ENCODE measurements around the gene PRSS53. TPM values are rescaled to one million over a fixed set of nuclear protein-coding genes. Genes with fewer than 3 reads are reported as not detected.
A peak's percentile ranks its signal among the peaks of the same experiment; 100 is the strongest.

The PRSS53 gene
- total RNA-seq, 1 experiment from 2014 or later: 2.0 TPM

DNA sequence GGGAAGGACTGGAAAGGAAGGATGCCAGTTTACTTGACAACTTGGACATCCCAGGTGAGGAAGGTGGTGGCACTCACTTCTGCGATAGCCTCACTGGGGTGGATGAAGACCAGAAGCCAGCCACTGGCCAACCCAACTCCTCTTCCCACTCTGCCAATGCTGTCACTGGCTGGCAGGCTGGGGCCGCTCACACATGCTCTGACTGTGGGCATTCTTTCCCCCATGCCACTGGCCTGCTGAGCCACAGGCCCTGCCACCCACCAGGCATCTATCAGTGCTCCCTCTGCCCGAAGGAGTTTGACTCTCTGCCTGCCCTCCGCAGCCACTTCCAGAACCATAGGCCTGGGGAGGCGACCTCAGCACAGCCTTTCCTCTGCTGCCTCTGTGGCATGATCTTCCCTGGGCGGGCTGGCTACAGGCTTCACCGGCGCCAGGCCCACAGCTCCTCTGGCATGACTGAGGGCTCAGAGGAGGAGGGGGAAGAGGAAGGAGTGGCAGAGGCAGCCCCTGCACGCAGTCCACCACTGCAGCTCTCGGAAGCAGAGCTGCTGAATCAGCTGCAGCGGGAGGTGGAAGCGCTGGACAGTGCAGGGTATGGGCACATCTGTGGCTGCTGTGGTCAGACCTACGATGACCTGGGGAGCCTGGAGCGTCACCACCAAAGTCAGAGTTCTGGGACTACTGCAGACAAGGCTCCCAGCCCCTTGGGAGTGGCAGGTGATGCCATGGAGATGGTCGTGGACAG lies 10.0 kb downstream of the PRSS53 start:
- DNase-seq (ENCODE audit: low spot score): no peak

DNA sequence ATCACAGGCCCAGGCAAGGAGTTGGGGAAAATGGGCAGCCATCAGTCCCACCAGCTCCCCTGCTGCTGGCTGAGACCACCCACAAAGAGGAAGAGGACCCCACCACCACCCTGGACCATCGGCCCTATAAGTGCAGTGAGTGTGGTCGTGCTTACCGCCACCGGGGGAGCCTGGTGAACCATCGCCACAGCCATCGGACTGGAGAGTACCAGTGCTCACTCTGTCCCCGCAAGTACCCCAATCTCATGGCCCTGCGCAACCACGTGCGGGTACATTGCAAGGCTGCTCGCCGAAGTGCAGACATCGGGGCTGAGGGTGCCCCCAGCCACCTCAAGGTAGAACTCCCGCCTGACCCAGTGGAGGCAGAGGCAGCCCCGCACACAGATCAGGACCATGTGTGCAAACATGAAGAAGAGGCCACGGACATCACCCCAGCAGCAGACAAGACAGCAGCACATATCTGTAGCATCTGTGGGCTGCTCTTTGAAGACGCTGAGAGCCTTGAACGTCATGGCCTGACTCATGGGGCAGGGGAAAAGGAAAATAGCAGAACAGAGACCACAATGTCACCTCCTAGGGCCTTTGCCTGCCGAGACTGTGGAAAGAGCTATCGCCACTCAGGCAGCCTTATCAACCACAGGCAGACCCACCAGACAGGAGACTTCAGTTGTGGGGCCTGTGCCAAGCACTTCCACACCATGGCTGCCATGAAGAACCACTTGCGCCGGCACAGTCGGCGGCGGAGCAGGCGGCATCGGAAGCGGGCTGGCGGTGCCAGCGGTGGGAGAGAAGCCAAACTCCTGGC lies 10.9 kb downstream of the PRSS53 start:
- no peak for DNase-seq (ENCODE audit: low spot score)

DNA sequence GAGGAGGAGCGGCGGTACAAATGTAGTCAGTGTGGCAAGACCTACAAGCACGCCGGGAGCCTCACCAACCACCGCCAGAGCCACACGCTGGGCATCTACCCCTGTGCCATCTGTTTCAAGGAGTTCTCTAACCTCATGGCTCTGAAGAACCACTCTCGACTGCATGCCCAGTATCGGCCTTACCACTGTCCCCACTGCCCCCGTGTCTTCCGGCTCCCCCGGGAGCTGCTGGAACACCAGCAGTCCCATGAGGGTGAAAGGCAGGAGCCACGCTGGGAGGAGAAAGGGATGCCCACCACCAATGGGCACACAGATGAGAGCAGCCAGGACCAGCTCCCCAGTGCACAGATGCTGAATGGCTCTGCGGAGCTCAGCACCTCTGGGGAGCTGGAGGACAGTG lies 11.7 kb downstream of the PRSS53 start:
- DNase-seq (ENCODE audit: low spot score): no peak

DNA sequence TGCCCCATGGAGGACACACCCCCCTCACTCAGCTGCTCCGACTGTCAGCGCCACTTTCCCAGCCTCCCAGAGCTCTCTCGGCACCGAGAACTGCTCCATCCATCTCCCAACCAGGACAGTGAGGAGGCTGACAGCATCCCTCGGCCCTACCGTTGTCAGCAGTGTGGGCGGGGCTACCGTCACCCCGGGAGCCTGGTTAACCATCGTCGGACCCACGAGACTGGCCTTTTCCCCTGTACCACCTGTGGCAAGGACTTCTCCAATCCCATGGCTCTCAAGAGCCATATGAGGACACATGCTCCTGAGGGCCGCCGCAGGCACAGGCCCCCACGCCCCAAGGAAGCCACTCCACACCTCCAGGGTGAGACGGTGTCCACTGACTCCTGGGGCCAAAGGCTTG lies 12.4 kb downstream of the PRSS53 start:
- DNase-seq (ENCODE audit: low spot score): no peak

GRCh38 chr16:31074814-31075183 lies 13.9 kb downstream of the PRSS53 start:
- no peak for DNase-seq (ENCODE audit: low spot score)

- DNase-seq (ENCODE audit: low spot score): peak; percentile 99
These were observed 14.6 kb downstream of the PRSS53 start, which contains the start of the genes ZNF646 and ZNF668 for GRCh38 chr16:31073970-31074813. ZNF646 (plus strand) TSS chr16:31074422; CDS start chr16:31076325, 1,903 bp downstream. ZNF668 (minus strand) TSS chr16:31074240; CDS start chr16:31064459, 9,781 bp downstream.

- DNase-seq (ENCODE audit: low spot score): peak; percentile 85
These were observed 15.4 kb downstream of the PRSS53 start for GRCh38 chr16:31073142-31073969.

DNA sequence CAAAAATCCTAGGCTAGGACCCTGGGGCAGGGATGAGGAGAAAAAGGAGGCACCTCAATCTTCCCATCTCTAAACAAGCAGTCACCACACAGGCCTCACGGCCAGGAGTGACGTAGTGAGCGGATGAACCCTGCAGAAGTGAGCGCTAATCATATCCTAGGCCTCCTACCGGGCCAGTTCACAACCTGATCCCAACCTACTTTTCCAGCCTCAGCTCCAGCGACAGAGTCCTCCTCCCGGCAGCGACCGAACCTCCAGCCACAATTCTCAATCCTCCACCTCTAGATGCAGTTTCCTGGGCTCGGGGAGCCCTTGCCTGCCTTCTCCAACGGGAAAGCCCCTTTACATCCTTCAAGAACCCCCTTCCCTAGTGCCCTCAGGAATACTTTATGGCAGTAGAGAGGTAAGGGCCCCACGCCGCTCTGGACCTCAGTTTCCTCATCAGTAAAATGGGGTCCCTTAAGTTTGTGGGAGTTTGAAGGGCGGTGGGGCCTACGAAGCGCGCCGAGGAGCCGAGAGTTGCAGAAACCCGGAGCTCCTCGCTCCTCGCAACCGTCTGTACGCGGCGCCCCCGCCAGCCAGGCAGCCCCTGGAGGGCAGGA lies 16.1 kb downstream of the PRSS53 start:
- no peak for DNase-seq (ENCODE audit: low spot score)

DNA sequence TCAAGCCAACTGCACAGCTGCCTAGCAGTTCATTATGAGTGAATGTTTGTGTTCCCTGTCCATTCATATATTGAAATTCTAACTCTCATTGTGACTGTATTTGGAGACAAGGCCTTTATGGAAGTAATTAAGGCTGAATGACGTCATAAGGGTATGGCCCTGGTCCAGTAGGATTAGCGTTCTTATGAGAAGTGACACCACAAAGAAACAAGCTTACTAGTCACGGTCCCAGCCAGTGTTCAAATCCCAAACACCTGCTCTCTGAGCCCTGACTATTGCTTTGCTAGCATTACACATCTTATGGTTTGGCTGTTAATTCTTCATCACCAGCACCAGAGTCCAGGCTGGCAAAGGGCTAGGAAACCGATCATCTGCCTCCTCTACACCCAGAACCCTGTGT lies 16.9 kb downstream of the PRSS53 start:
- peak; percentile 70 for DNase-seq (ENCODE audit: low spot score)

DNA sequence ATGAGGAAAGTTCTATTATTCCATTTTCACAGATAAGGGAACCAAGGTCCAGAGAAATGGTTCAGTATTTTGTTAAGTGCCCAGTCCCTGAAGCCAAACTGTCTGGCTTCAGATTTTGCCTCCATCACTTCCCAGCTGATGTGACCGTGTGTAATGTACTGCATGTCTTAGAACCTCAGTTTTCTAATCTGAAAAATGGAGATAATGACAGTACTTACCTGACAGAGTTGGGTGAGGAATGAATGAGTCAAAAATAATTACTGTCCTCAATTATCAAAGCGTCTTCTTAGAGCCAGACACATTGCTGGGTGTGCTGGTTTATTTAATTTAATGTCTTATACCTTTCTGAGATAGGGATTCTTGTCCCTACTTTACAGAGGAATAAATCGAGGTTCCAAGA lies 21.4 kb downstream of the PRSS53 start:
- no peak for DNase-seq (ENCODE audit: low spot score)

GRCh38 chr16:31064882-31065461 lies 23.8 kb downstream of the PRSS53 start:
- peak; percentile 97 for DNase-seq (ENCODE audit: low spot score)

DNA sequence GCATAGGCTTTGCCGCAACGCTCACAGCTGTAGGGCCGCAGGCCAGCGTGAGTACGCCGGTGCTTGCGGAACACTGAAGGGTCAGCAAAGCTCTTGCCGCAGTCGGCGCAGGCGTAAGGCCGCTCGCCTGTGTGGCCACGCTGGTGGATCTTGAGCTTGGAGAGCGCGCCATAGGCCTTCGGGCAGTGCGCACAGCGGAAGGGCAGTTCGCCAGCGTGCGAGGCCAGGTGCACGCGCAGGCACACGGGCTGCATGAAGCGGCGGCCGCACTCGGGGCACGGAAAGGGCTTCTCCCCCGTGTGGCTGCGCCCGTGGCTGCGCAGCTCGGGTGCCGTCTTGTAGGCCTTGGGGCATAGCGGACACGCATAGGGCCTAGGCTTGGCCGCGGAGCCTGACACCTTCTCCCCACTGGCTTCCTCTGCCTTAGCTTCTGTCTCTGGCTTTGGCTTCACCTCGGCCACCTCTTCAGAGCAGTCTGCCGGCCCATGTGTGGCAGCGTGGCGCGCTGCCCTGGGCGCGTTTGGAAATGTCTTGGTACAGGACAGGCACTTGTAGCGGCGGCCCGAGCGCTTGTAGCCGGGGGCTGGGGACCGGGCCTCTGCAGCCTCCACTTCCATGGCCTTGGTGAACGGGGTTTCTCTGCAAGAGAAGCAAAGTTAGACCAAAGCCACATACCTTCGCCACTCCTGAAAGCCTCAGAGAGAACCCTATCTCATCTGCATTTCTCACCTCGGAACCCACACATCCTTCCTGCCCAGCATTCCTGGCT lies 24.7 kb downstream of the PRSS53 start:
- no peak for DNase-seq (ENCODE audit: low spot score)

GRCh38 chr16:31063495-31063842 lies 25.3 kb downstream of the PRSS53 start:
- DNase-seq (ENCODE audit: low spot score): no peak

DNA sequence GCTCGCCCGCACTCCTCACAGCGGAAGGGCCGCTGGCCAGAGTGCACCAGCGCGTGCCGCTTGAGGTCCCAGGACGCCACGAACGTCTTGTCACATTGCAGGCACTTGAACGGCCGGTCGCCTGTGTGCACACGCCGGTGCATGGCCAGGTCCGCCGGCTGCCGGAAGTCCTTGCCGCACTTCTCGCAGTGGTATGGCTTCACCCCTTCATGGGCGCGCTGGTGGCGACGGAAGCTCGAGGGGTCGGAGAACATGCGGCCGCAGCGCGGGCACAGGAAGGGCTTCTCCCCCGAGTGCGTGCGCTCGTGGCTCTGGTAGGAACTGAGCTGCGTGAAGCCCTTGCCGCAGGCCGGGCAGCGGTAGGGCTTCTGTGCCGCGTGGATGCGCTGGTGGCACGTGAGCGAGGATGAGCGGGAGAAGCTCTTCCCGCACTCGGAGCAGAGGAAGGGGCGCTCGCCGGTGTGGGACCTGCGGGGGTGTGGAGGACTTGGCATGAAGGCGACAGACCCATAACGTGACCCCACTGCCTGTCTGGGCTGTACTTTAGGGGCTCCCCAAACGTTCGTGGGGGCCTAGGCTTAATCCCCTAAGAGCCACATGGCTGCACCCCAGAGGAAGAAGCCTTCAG lies 26.8 kb downstream of the PRSS53 start:
- DNase-seq (ENCODE audit: low spot score): no peak

DNA sequence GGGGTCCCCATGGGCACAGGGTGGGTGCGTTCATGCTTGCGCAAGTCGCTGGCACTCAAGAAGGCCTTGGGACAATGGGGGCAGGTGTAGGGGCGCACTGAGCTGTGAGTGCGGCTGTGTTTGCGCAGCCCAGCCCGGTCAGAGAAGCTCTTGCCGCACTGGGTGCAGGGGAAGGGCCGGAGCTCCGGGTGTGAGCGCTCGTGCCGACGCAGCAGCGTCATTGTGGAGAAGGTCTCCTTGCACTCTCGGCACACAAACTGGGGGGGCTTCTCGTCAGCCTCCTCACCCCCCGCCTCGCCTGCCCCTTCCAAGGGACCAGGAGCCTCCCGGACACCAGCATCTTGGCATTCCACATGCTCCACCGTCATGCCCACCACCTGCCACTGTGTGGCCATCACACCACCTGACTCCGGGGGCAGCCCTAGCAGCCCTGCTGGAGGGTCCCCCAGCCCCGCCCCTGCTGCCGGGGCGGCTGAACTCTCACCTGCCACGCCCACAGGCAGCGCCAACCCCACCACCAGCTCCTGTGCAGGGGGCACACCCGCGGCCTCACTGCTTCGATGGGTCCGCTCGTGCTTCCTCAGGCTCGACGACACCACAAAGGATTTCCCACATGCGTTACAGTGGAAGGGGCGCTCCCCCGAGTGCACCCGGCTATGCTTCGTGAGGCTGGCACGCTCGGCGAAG lies 27.5 kb downstream of the PRSS53 start:
- DNase-seq (ENCODE audit: low spot score): no peak

- no peak for DNase-seq (ENCODE audit: low spot score)
These were observed 33.1 kb downstream of the PRSS53 start for GRCh38 chr16:31055613-31056012.

GRCh38 chr16:31052114-31052513 lies 36.6 kb downstream of the PRSS53 start:
- peak; percentile 98 for DNase-seq (ENCODE audit: low spot score)

DNA sequence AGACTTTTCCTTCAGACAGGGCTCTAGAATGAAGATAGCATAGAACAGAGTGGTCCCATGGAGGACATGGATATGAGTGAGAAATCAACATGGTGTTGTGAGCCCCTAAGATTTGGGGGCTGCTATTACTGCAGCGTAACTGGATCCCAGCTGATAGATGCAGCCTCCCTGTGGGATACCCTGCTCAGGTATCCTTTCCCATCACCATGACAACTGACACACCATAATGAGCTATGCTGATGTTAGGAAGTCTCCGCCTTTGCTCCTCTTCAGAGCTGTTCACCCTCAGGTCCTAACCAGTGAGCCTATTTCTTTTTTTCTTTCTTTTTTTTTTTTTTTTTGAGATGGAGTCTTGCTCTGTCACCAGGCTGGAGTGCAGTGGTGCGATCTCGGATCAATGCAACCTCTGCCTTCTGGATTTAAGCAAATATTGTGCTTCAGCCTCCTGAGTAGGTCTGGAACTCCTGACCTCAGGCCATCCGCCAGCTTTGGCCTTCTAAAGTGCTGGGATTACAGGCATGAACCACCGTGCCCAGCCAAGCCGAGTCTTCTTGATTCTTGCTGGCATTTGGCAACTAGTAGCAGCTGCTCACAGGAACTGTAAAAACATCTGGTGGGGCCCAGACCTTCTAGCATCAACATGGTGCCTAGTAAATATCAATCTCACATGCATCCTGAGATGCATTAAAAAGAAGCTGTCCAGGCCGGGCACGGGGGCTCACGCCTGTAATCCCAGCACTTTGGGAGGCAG lies 38.3 kb downstream of the PRSS53 start:
- no peak for DNase-seq (ENCODE audit: low spot score)

Data from A172 (cell line).